ENCODE results near the gene TAF13. TPM values are rescaled to one million over a fixed set of nuclear protein-coding genes. Genes with fewer than 3 reads are reported as not detected.

The TAF13 gene
- 33.1 and 33.9 TPM in 2 replicates for total RNA-seq

- intact Hi-C loops (cut with micrococcal nuclease) = loop anchor here (1.0 kb wide), 6 partner anchors 14 to 330 kb away; partner anchors contain the start of genes CLCC1, STXBP3, TMEM167B and WDR47
Measured at GRCh38 chr1:109075531-109076490, at the start of gene TAF13. TSS of gene TAF13 (minus strand) at chr1:109076003. CDS start at chr1:109075947, 56 bp downstream.

- intact Hi-C loops (cut with micrococcal nuclease) = no loop called here
Measured at GRCh38 chr1:109120356-109120755, 44.6 kb upstream of the TAF13 start.

- intact Hi-C loops (cut with micrococcal nuclease) = no loop called here
Measured at GRCh38 chr1:109118089-109118488, 42.3 kb upstream of the TAF13 start.

- intact Hi-C loops (cut with micrococcal nuclease) = no loop called here
Measured at GRCh38 chr1:109116286-109116685, 40.5 kb upstream of the TAF13 start.

- intact Hi-C loops (cut with micrococcal nuclease) = no loop called here
Measured at GRCh38 chr1:109115685-109116084, 39.9 kb upstream of the TAF13 start.

- intact Hi-C loops (cut with micrococcal nuclease) = loop anchor here (1.0 to 5.0 kb wide), 5 partner anchors 48 to 918 kb away; partner anchors contain the start of genes ATXN7L2 and STRIP1
Measured at GRCh38 chr1:109114342-109114674, 38.5 kb upstream of the TAF13 start.

GRCh38 chr1:109113590-109114341, 38.0 kb upstream of the TAF13 start, which contains the start of gene ELAPOR1:
TSS of gene ELAPOR1 (plus strand) at chr1:109114115. CDS start at chr1:109114184, 69 bp downstream.
- intact Hi-C loops (cut with micrococcal nuclease) = loop anchor here (1.0 to 5.0 kb wide), 9 partner anchors 49 to 919 kb away; partner anchors contain the start of genes ATXN7L2, GNAI3, GPSM2 and PRPF38B

GRCh38 chr1:109112652-109113285, 37.0 kb upstream of the TAF13 start:
- intact Hi-C loops (cut with micrococcal nuclease) = loop anchor here (1.0 to 5.0 kb wide), 15 partner anchors 12 to 920 kb away; partner anchors contain the start of genes ATXN7L2, GNAI3, GPSM2 and PRPF38B

GRCh38 chr1:109112056-109112651, 36.4 kb upstream of the TAF13 start:
- intact Hi-C loops (cut with micrococcal nuclease) = loop anchor here (1.0 to 5.0 kb wide), 15 partner anchors 12 to 920 kb away; partner anchors contain the start of genes ATXN7L2, GNAI3, GPSM2 and PRPF38B

- intact Hi-C loops (cut with micrococcal nuclease) = loop anchor here (1.0 to 5.0 kb wide), 15 partner anchors 11 to 921 kb away; partner anchors contain the start of genes ATXN7L2, GNAI3, GPSM2 and PRPF38B
Measured at GRCh38 chr1:109111386-109112055, 35.7 kb upstream of the TAF13 start.

- intact Hi-C loops (cut with micrococcal nuclease) = loop anchor here (5.0 kb wide), 3 partner anchors 372 to 922 kb away; partner anchors contain the start of genes ATXN7L2 and STRIP1
Measured at GRCh38 chr1:109109906-109110305, 34.1 kb upstream of the TAF13 start.

GRCh38 chr1:109107785-109108184, 32.0 kb upstream of the TAF13 start:
- intact Hi-C loops (cut with micrococcal nuclease) = no loop called here

GRCh38 chr1:109105881-109106280, 30.1 kb upstream of the TAF13 start:
- intact Hi-C loops (cut with micrococcal nuclease) = no loop called here

GRCh38 chr1:109104364-109105151, 28.8 kb upstream of the TAF13 start:
- intact Hi-C loops (cut with micrococcal nuclease) = loop anchor here (5.0 kb wide), 1 partner anchor 547 kb away; no protein-coding TSS in a partner anchor

GRCh38 chr1:109099938-109100773, 24.4 kb upstream of the TAF13 start:
- intact Hi-C loops (cut with micrococcal nuclease) = loop anchor here (1.0 to 5.0 kb wide), 10 partner anchors 10 to 543 kb away; partner anchors contain the start of genes CLCC1, PSMA5, TMEM167B and WDR47

- intact Hi-C loops (cut with micrococcal nuclease) = no loop called here
Measured at GRCh38 chr1:109096120-109096519, 20.3 kb upstream of the TAF13 start.

- intact Hi-C loops (cut with micrococcal nuclease) = no loop called here
Measured at GRCh38 chr1:109095631-109096030, 19.8 kb upstream of the TAF13 start.

GRCh38 chr1:109094871-109095270, 19.1 kb upstream of the TAF13 start:
- intact Hi-C loops (cut with micrococcal nuclease) = loop anchor here (5.0 kb wide), 4 partner anchors 117 to 533 kb away; partner anchors contain the start of genes EEIG2, GNAI3, SARS1 and SORT1

All from T-helper 1 cell treated with Interleukin-12 subunit alpha and Interleukin-12 subunit beta and Interleukin-4 antibody, amounts not matched to agents 30 ng/mL and 1 ng/mL, for 36 hours (primary cell).